ENCODE data around the gene SKI.
"Not testable (repeated sequence)": the region's sequence is repeated elsewhere in the genome, so short reads cannot be mapped to it uniquely, and the experiment has no call there.

Gene SKI

GRCh38 chr1:2328676-2329455 is 100.7 kb downstream of the SKI start:
- H3K9me3 Mint-ChIP-seq, result peaks cover 4% of the 10 kb centered on the region
- H3K4me3 Mint-ChIP-seq, result no peak overlapping the region
- H3K36me3 Mint-ChIP-seq (ENCODE audit: low read depth), result peaks cover 2% of the 10 kb centered on the region
- H3K27me3 Mint-ChIP-seq (ENCODE audit: low read depth), result no peaks in the 10 kb centered on the region
- H3K4me1 Mint-ChIP-seq (ENCODE audit: low read depth), result no peaks in the 10 kb centered on the region
- no peak overlapping the region for H3K27ac Mint-ChIP-seq

DNA sequence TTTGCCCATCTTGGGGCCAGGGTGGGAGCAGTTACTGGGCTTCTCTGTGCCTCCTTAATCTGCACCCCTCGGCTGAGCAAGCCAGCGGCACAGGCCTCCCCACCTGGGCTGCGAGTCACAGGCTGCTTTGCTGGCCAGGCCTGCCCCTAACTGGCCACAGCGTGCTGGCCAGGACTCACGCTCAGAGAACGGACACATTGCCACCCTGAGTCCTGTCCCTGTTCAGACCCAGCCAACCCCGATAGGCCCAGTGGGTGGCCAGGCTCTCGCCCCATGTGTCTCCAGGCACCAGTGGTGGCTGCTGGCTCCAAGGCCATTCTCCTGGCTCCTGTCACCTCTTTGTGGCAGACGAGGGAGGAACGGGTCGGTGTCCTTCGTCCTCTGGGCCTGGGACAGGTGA is 101.9 kb downstream of the SKI start:
- Mint-ChIP-seq H3K4me3 (no peak overlapping the region), H3K27me3 (ENCODE audit: low read depth) (no peaks in the 10 kb centered on the region), H3K27ac (no peak overlapping the region), H3K4me1 (ENCODE audit: low read depth) (no peaks in the 10 kb centered on the region), H3K9me3 (peaks cover 3% of the 10 kb centered on the region), H3K36me3 (ENCODE audit: low read depth) (peaks cover 1% of the 10 kb centered on the region)

DNA sequence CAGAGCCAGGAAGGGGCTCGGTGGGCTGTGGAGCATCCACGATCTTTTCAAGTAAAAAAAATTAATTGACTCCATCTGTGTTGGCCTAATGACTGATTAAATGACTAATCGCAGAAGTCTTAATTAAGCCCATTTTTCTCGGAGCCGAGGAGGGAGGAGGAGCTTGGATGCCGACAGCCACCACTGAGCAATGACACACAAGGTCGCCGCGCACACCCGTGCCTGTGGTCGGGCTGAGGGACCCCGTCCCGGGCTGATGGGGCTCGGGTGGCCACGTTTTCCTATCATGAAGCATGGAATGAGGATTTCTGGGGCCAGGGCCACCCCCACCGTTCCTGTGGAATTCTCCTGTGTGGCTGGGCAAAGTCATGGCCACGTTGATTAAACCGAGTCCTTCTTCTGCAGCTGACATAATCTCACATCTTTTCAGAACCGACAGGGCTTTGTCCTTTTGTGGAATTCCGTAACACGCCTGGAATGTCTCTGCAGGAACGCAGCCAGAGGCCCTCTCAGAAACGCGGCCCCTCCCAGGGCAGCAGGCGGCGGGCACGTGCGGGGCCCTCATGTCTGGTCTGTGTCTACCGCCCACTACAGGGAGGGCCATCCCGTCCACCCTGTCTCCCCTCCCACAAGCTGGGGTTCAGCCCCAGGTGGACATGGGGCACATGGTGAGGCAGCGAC is 102.5 kb downstream of the SKI start:
- Mint-ChIP-seq H3K36me3 (ENCODE audit: low read depth) (no peaks in the 10 kb centered on the region), H3K4me1 (ENCODE audit: low read depth) (no peaks in the 10 kb centered on the region), H3K4me3 (no peak overlapping the region), H3K27me3 (ENCODE audit: low read depth) (no peaks in the 10 kb centered on the region), H3K9me3 (no peaks in the 10 kb centered on the region), H3K27ac (no peak overlapping the region)

DNA sequence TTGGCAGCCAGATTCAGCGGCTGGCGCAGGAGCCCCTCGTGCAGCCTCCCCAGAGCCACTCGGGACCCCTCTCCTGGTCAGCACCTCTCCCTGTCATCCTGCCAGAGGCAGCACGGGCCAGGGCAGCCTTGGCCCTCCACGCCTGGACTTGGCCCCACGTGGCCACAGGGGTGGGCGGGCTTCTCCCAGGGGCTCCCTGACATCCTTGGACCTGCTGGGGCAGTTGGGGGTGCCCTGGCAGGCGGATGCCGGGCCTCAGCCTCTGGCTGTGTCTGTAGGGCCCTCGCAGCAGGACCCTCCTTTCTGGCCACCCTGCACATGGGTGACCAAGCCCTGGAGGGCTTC is 103.1 kb downstream of the SKI start:
- Mint-ChIP-seq H3K36me3 (ENCODE audit: low read depth) (no peaks in the 10 kb centered on the region), H3K9me3 (no peaks in the 10 kb centered on the region), H3K27me3 (ENCODE audit: low read depth) (no peaks in the 10 kb centered on the region), H3K4me1 (ENCODE audit: low read depth) (no peaks in the 10 kb centered on the region), H3K27ac (no peak overlapping the region), H3K4me3 (no peak overlapping the region)

GRCh38 chr1:2331580-2331979 is 103.5 kb downstream of the SKI start:
- not testable (repeated sequence) for H3K4me3 Mint-ChIP-seq; H3K4me1 Mint-ChIP-seq (ENCODE audit: low read depth)

GRCh38 chr1:2334366-2334765 is 106.2 kb downstream of the SKI start:
- Mint-ChIP-seq H3K27ac (no peak overlapping the region), H3K9me3 (no peaks in the 10 kb centered on the region), H3K4me3 (no peak overlapping the region), H3K27me3 (ENCODE audit: low read depth) (no peaks in the 10 kb centered on the region), H3K36me3 (ENCODE audit: low read depth) (no peaks in the 10 kb centered on the region), H3K4me1 (ENCODE audit: low read depth) (no peaks in the 10 kb centered on the region)

More at GRCh38 chr1:2331580-2331979, 103.5 kb downstream of the SKI start:
- H3K36me3 Mint-ChIP-seq (ENCODE audit: low read depth); H3K9me3 Mint-ChIP-seq; H3K27me3 Mint-ChIP-seq (ENCODE audit: low read depth); H3K27ac Mint-ChIP-seq: not testable (repeated sequence)

- H3K9me3 Mint-ChIP-seq, result no peaks in the 10 kb centered on the region
- H3K27ac Mint-ChIP-seq, result no peak overlapping the region
These were observed 106.9 kb downstream of the SKI start for GRCh38 chr1:2334883-2335534.

DNA sequence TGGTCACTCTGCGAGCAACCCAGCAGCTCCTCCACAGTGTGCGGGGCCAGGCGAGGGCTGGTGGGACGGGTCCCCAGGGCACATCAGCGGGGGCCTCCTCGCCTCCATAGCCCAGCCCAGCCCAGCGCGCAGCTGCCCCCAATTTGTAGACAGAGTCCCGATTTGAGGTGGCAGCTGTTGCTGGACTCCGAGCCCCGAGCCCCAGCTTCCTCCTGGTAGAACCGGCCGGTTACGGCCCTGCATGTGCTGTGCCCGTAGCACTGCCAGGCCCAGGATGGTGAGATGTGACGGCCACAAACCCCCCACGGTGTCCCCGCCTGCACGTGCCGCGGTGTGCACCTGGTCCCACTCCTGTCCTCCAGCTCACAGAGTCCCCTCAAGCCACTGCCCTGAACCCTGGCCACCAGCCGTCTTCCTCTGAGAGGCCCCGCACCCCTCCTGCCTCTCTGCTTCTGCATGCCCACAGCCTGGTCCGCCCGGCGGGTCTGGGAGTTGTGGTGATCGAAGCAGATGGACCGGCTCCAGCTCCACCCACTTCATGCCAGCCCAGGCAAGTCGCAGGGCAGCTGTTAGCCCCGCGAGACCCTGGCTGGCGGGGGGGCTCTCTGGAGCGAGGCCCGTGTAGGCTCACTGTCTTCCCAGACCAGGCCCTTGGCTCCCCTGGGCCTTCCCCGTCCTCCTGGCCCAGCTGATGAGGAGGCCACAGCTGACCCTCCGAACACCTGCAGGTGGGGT is 107.8 kb downstream of the SKI start:
- H3K27me3 Mint-ChIP-seq (ENCODE audit: low read depth), result no peaks in the 10 kb centered on the region
- H3K9me3 Mint-ChIP-seq, result no peaks in the 10 kb centered on the region
- H3K4me3 Mint-ChIP-seq, result no peak overlapping the region
- H3K4me1 Mint-ChIP-seq (ENCODE audit: low read depth), result no peaks in the 10 kb centered on the region
- no peaks in the 10 kb centered on the region for H3K36me3 Mint-ChIP-seq (ENCODE audit: low read depth)
- no peak overlapping the region for H3K27ac Mint-ChIP-seq

More at GRCh38 chr1:2334883-2335534, 106.9 kb downstream of the SKI start:
- H3K27me3 Mint-ChIP-seq (ENCODE audit: low read depth), result no peaks in the 10 kb centered on the region
- H3K4me1 Mint-ChIP-seq (ENCODE audit: low read depth), result no peaks in the 10 kb centered on the region
- no peaks in the 10 kb centered on the region for H3K36me3 Mint-ChIP-seq (ENCODE audit: low read depth)
- no peak overlapping the region for H3K4me3 Mint-ChIP-seq

DNA sequence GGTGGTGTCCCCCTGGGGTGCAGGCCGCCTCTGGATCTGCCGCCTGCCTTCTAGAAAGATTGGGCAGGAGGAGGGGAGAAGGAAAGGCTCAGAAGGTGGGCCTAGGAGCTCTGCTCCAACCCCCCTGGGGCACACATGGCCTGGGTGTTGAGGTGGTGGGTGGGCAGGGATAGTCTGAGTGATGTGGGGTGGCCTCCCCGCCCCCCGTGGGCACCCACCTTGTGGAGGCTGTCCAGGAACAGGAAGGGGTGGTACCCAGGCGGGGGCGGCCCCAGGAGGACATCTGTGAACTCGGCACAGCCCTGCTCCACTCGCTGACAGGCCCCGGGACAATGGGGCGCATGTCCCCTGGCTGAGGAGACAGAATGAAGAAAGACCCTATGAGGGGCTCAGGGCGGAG is 108.4 kb downstream of the SKI start:
- H3K4me3 Mint-ChIP-seq, result no peak overlapping the region
- no peaks in the 10 kb centered on the region for H3K9me3 Mint-ChIP-seq
- H3K27ac Mint-ChIP-seq, result no peak overlapping the region
- H3K4me1 Mint-ChIP-seq (ENCODE audit: low read depth), result no peaks in the 10 kb centered on the region
- no peaks in the 10 kb centered on the region for H3K36me3 Mint-ChIP-seq (ENCODE audit: low read depth)
- no peaks in the 10 kb centered on the region for H3K27me3 Mint-ChIP-seq (ENCODE audit: low read depth)

GRCh38 chr1:2337081-2337480 is 109.0 kb downstream of the SKI start:
- no peaks in the 10 kb centered on the region for H3K4me1 Mint-ChIP-seq (ENCODE audit: low read depth)
- H3K36me3 Mint-ChIP-seq (ENCODE audit: low read depth), result no peaks in the 10 kb centered on the region
- no peaks in the 10 kb centered on the region for H3K9me3 Mint-ChIP-seq
- H3K27ac Mint-ChIP-seq, result no peak overlapping the region
- no peak overlapping the region for H3K4me3 Mint-ChIP-seq
- no peaks in the 10 kb centered on the region for H3K27me3 Mint-ChIP-seq (ENCODE audit: low read depth)

DNA sequence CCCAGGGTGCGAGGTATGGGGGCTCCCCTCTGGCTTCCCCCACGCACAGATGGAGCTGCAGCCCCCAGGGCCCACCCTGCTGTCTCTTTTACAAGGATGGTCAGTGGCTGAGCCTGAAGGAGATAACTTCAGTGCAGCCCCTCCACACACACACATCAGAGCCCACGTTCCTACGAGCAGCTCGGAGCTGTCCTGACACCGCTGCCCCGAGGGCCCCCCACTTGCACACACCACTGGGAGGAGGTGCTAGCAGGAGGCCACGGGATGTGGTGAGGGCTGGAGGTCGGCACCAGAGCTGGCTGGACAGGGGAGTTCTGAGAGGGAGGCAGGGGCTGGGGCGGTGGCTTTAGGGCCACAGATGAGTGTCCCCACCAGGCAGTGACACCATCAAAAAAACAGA is 109.4 kb downstream of the SKI start:
- Mint-ChIP-seq H3K9me3 (no peaks in the 10 kb centered on the region), H3K4me3 (no peak overlapping the region), H3K27ac (no peak overlapping the region), H3K36me3 (ENCODE audit: low read depth) (no peaks in the 10 kb centered on the region), H3K4me1 (ENCODE audit: low read depth) (no peaks in the 10 kb centered on the region), H3K27me3 (ENCODE audit: low read depth) (no peaks in the 10 kb centered on the region)

DNA sequence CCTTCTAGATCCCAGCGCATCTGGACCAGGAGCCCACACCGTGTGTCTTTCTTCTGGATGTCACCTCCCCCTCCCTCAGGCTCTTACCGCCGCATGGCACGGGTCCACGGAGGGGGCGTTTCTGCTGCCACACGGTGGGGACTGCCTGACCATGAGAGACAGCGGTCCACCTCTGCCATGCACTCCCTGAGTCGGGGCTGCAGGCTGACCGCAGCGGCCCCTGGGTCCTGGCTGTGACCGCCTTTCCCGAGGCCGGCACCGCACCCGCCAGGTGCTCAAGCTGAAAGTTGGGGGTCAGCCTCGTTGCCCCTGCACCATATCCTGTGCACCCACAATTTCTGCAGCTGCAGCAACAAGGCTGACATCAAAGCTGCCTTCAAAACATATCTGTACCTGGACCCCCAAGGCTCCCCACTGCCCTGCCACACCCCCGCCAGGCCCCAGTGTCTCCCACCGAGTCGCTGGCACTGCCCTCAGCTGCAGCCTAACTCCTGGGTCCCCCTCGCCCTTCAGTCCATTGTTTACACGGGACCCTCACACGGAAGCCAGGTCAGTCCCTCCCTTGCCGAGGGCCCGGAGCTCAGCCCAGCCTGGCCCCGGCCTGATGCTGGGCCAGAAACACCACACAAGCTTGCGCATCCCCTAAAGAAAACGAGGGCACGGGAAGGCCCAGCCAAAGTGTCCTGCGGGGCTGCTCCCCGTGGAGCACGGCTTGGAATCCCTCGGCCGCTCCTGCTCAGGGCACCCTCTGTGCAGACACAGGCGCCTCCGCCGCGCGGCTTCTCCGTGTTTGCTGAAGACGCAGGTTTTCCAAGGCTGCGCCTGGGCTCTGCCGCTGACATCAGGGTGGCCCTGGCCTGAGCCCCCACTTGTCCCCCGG is 111.3 kb downstream of the SKI start:
- Mint-ChIP-seq H3K27ac (no peak overlapping the region), H3K4me1 (ENCODE audit: low read depth) (no peaks in the 10 kb centered on the region), H3K9me3 (no peaks in the 10 kb centered on the region), H3K36me3 (ENCODE audit: low read depth) (no peaks in the 10 kb centered on the region), H3K27me3 (ENCODE audit: low read depth) (no peaks in the 10 kb centered on the region), H3K4me3 (no peak overlapping the region)

GRCh38 chr1:2340086-2340917 is 112.2 kb downstream of the SKI start:
- Mint-ChIP-seq H3K27ac (no peak overlapping the region), H3K27me3 (ENCODE audit: low read depth) (no peaks in the 10 kb centered on the region)

More at GRCh38 chr1:2340086-2340917, 112.2 kb downstream of the SKI start:
- no peak overlapping the region for H3K4me3 Mint-ChIP-seq
- no peaks in the 10 kb centered on the region for H3K9me3 Mint-ChIP-seq
- H3K36me3 Mint-ChIP-seq (ENCODE audit: low read depth), result no peaks in the 10 kb centered on the region
- no peaks in the 10 kb centered on the region for H3K4me1 Mint-ChIP-seq (ENCODE audit: low read depth)

Data from T-helper 1 cell treated with Interleukin-12 subunit alpha and Interleukin-12 subunit beta and Interleukin-4 antibody, amounts not matched to agents 30 μg/mL and 1 μg/mL, for 36 hours (primary cell).